ENCODE data around the gene TNFRSF13B. TPM values are rescaled to one million over a fixed set of nuclear protein-coding genes. Genes with fewer than 3 reads are reported as not detected.
"Not testable (repeated sequence)": the region's sequence is repeated elsewhere in the genome, so short reads cannot be mapped to it uniquely, and the experiment has no call there.

The TNFRSF13B gene
- total RNA-seq, 3 donors from 2014 or later, result 0.80 to 2.9 TPM; not detected in 1

GRCh38 chr17:16922386-16923096 is 49.4 kb downstream of the TNFRSF13B start:
- Histone ChIP-seq H3K9me3 (no peaks in the 10 kb centered on the region), H3K36me3 (no peaks in the 10 kb centered on the region), H3K4me3 (no peak overlapping the region), H3K4me1 (no peaks in the 10 kb centered on the region), H3K27me3 (no peaks in the 10 kb centered on the region), H3K27ac (no peak overlapping the region)
- DNase-seq (ENCODE audit: low spot score in 2 of 2), result no peak
- TF ChIP-seq POLR2AphosphoS5 (IDR thresholded peaks at IDR 0.05), result no peak
- no peak for TF ChIP-seq CTCF (IDR thresholded peaks at IDR 0.05)
- no peak for TF ChIP-seq POLR2A (IDR thresholded peaks at IDR 0.05)
- intact Hi-C loops (cut with DNase I; ENCODE audit: low total_unique reads), result no loop called here

- H3K9me3 ChIP-seq; intact Hi-C loops (cut with DNase I; ENCODE audit: low total_unique reads); H3K4me3 ChIP-seq; H3K27me3 ChIP-seq; DNase-seq (ENCODE audit: low spot score in 2 of 2); H3K27ac ChIP-seq; H3K36me3 ChIP-seq; H3K4me1 ChIP-seq: not testable (repeated sequence)
Observed at GRCh38 chr17:16921451-16921850, 50.5 kb downstream of the TNFRSF13B start.

GRCh38 chr17:16920628-16921020 is 51.3 kb downstream of the TNFRSF13B start:
- peak in 1 of 2 donors; percentile 17 for DNase-seq (ENCODE audit: low spot score in 2 of 2)
- no peak for TF ChIP-seq POLR2AphosphoS5 (IDR thresholded peaks at IDR 0.05)
- no peak for TF ChIP-seq CTCF (IDR thresholded peaks at IDR 0.05)
- no peak for TF ChIP-seq POLR2A (IDR thresholded peaks at IDR 0.05)
- Histone ChIP-seq H3K4me1 (no peaks in the 10 kb centered on the region), H3K27me3 (no peaks in the 10 kb centered on the region), H3K27ac (no peak overlapping the region), H3K4me3 (no peak overlapping the region), H3K36me3 (no peaks in the 10 kb centered on the region), H3K9me3 (no peaks in the 10 kb centered on the region)
- intact Hi-C loops (cut with DNase I; ENCODE audit: low total_unique reads), result no loop called here

GRCh38 chr17:16919663-16920627 is 52.0 kb downstream of the TNFRSF13B start:
- intact Hi-C loops (cut with DNase I; ENCODE audit: low total_unique reads), result no loop called here
- DNase-seq (ENCODE audit: low spot score in 2 of 2), result peak in 1 of 2 donors; percentile 39
- Histone ChIP-seq H3K27me3 (no peaks in the 10 kb centered on the region), H3K36me3 (no peaks in the 10 kb centered on the region), H3K4me1 (no peaks in the 10 kb centered on the region), H3K27ac (no peak overlapping the region), H3K4me3 (no peak overlapping the region), H3K9me3 (no peaks in the 10 kb centered on the region)
- TF ChIP-seq POLR2AphosphoS5 (IDR thresholded peaks at IDR 0.05) (no peak), POLR2A (IDR thresholded peaks at IDR 0.05) (no peak)

- Histone ChIP-seq H3K36me3 (no peaks in the 10 kb centered on the region), H3K4me1 (no peaks in the 10 kb centered on the region), H3K4me3 (no peak overlapping the region), H3K9me3 (no peaks in the 10 kb centered on the region), H3K27me3 (no peaks in the 10 kb centered on the region), H3K27ac (no peak overlapping the region)
- no peak for TF ChIP-seq POLR2A (IDR thresholded peaks at IDR 0.05)
- TF ChIP-seq POLR2AphosphoS5 (IDR thresholded peaks at IDR 0.05), result no peak
- no peak for TF ChIP-seq CTCF (IDR thresholded peaks at IDR 0.05)
- intact Hi-C loops (cut with DNase I; ENCODE audit: low total_unique reads), result no loop called here
- DNase-seq (ENCODE audit: low spot score in 2 of 2), result peak in 1 of 2 donors; percentile 39
Observed at GRCh38 chr17:16918443-16918842, 53.5 kb downstream of the TNFRSF13B start.
